Lower lobe of right lung (tissue), 2 donors: Measurements from ENCODE around the gene MYMX. TPM values are rescaled to one million over a fixed set of nuclear protein-coding genes. Genes with fewer than 3 reads are reported as not detected.

Experiments
- ATAC-seq, 2 donors: fragments of 200-7000 bp; cut with Tn5 transposase; one replicate each; pipeline ENCODE4 v1.9.1; 2020 to 2022; ENCODE audit warnings: mild to moderate bottlenecking in 2 of 2, moderate library complexity in 2 of 2
- DNase-seq: peaks from one replicate; pipeline ENCODE4 v3.0.0-alpha.2; 2020
- H3K27ac ChIP-seq: fragments of 200-600 bp; one replicate; pipeline ENCODE4 v1.8.0; 2022
- H3K27me3 ChIP-seq: fragments of 200-600 bp; one replicate; pipeline ENCODE4 v1.8.0; 2022; ENCODE audit warnings: low read depth
- H3K36me3 ChIP-seq: fragments of 200-600 bp; one replicate; pipeline ENCODE4 v1.8.0; 2022; ENCODE audit warnings: mild to moderate bottlenecking
- H3K4me1 ChIP-seq: fragments of 200-600 bp; one replicate; pipeline ENCODE4 v1.8.0; 2022
- H3K4me3 ChIP-seq: fragments of 200-600 bp; one replicate; pipeline ENCODE4 v1.8.0; 2022; ENCODE audit warnings: mild to moderate bottlenecking
- H3K9me3 ChIP-seq: fragments of 200-600 bp; one replicate; pipeline ENCODE4 v1.8.0; 2022
- CTCF ChIP-seq: fragments of 200-600 bp; IDR thresholded peaks from one replicate; pipeline ENCODE4 v1.8.0; 2022; ENCODE audit warnings: antibody characterized with exemption, mild to moderate bottlenecking
- intact Hi-C: fragments of 100-400 bp; cut with DNase I; formaldehyde crosslinking; loops from one replicate; pipeline ENCODE4 v1.11.0; 2022
- total RNA-seq: library from RNA; stranded (reverse); fragmentation: NEBNext Ultra II Directional; extraction: Animal tissue kit (Norgen Biotek cat#: 25700); gene quantifications from one replicate; pipeline ENCODE4 v1.2.1, GENCODE V29; 2021
- donor health status: DM: no; HTN: yes; CAD: no; lungs with severe emphysema.

Gene MYMX
- total RNA-seq, 1 donor from 2014 or later, result not detected

GRCh38 chr6:44202972-44203750 is 13.6 kb upstream of the MYMX start:
- Histone ChIP-seq H3K27me3 (no peaks in the 10 kb centered on the region), H3K27ac (no peak overlapping the region), H3K4me3 (no peak overlapping the region), H3K36me3 (no peaks in the 10 kb centered on the region), H3K4me1 (no peaks in the 10 kb centered on the region), H3K9me3 (no peaks in the 10 kb centered on the region)
- TF ChIP-seq CTCF, result no peak
- ATAC-seq, result no peak
- no peak for DNase-seq
- intact Hi-C loops, result no loop called here

- Histone ChIP-seq H3K36me3 (no peaks in the 10 kb centered on the region), H3K27ac (no peak overlapping the region), H3K27me3 (no peaks in the 10 kb centered on the region), H3K4me3 (no peak overlapping the region), H3K4me1 (no peaks in the 10 kb centered on the region), H3K9me3 (no peaks in the 10 kb centered on the region)
- ATAC-seq, result no peak
- intact Hi-C loops, result no loop called here
- no peak for TF ChIP-seq CTCF
- DNase-seq, result no peak
Measured at GRCh38 chr6:44203955-44204354, 12.8 kb upstream of the MYMX start.

GRCh38 chr6:44207966-44208365 is 8.8 kb upstream of the MYMX start:
- intact Hi-C loops, result no loop called here
- Histone ChIP-seq H3K27me3 (no peaks in the 10 kb centered on the region), H3K4me1 (no peaks in the 10 kb centered on the region), H3K4me3 (no peak overlapping the region), H3K9me3 (no peaks in the 10 kb centered on the region), H3K36me3 (no peaks in the 10 kb centered on the region), H3K27ac (no peak overlapping the region)
- no peak for ATAC-seq
- DNase-seq, result no peak
- TF ChIP-seq CTCF, result no peak

GRCh38 chr6:44211284-44211683 is 5.4 kb upstream of the MYMX start:
- TF ChIP-seq CTCF, result no peak

GRCh38 chr6:44214307-44214706 is 2.4 kb upstream of the MYMX start:
- H3K9me3 ChIP-seq, result no peaks in the 10 kb centered on the region
- TF ChIP-seq CTCF, result no peak
- intact Hi-C loops, result no loop called here
- H3K4me1 ChIP-seq, result peaks cover 27% of the 10 kb centered on the region
- H3K27ac ChIP-seq, result no peak overlapping the region
- no peak overlapping the region for H3K4me3 ChIP-seq
- no peaks in the 10 kb centered on the region for H3K36me3 ChIP-seq
- ATAC-seq (no peak), DNase-seq (no peak)
- no peaks in the 10 kb centered on the region for H3K27me3 ChIP-seq

More at GRCh38 chr6:44211284-44211683, 5.4 kb upstream of the MYMX start:
- H3K27ac ChIP-seq, result no peak overlapping the region
- DNase-seq, result no peak
- H3K4me1 ChIP-seq, result no peaks in the 10 kb centered on the region
- no peaks in the 10 kb centered on the region for H3K36me3 ChIP-seq
- H3K9me3 ChIP-seq, result no peaks in the 10 kb centered on the region
- no peak overlapping the region for H3K4me3 ChIP-seq
- no peaks in the 10 kb centered on the region for H3K27me3 ChIP-seq
- ATAC-seq, result no peak
- intact Hi-C loops, result no loop called here
